GDM1 (cell line): Measurements from ENCODE around the gene USP17L18.
"Not testable (repeated sequence)": the region's sequence is repeated elsewhere in the genome, so short reads cannot be mapped to it uniquely, and the experiment has no call there.

Experiments
- DNase-seq: peaks from one replicate; lab custom pipeline; 2025; lab: John Stamatoyannopoulos, UW

Gene USP17L18

DNA sequence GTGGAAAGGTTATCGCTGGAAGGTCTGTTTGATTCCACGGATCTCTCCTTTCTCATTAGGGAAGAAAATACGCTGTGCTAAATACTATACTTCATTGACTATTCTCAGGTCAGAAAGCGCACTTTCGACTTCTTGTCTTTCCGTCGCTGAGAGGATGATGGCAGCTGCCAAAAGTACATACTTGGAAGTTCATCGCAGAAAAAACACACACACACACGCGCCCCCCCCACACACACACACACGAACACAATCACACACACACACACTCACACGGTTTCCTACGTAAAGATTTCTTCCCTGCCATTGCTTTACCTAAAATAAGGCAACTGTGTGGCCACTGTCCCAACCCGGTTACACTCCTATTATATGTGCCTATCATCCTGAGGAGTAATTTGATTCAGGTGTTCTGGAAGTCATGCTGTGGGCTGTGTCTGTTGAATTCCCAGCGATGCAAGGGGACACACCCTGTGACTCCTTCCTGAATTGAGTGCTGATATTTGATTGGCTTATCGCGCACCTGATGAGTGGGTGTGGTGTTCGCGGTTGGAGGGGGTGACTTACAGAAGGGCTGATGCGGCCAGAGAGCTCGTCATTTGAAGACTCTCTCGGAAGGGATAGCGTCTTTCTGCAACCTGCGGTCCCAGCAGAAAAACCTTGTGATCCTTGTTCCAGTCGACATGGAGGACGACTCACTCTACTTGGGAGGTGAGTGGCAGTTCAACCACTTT is at the start of gene USP17L18:
USP17L18 (plus strand) TSS at position 678 of the 728 bp plus-strand sequence; CDS start at position 678, 0 bp downstream.
- DNase-seq = not testable (repeated sequence)

GRCh38 chr4:9210357-9210756 is 38.1 kb upstream of the USP17L18 start, which contains the start of gene USP17L10:
USP17L10 (plus strand) TSS chr4:9210657; CDS start chr4:9210657, 0 bp downstream.
- DNase-seq = not testable (repeated sequence)

DNA sequence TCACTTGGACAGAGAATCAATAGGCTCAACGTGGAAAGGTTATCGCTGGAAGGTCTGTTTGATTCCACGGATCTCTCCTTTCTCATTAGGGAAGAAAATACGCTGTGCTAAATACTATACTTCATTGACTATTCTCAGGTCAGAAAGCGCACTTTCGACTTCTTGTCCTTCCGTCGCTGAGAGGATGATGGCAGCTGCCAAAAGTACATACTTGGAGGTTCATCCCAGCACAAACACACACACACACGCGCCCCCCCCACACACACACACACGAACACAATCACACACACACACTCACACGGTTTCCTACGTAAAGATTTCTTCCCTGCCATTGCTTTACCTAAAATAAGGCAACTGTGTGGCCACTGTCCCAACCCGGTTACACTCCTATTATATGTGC is 33.7 kb upstream of the USP17L18 start:
- not testable (repeated sequence) for DNase-seq

DNA sequence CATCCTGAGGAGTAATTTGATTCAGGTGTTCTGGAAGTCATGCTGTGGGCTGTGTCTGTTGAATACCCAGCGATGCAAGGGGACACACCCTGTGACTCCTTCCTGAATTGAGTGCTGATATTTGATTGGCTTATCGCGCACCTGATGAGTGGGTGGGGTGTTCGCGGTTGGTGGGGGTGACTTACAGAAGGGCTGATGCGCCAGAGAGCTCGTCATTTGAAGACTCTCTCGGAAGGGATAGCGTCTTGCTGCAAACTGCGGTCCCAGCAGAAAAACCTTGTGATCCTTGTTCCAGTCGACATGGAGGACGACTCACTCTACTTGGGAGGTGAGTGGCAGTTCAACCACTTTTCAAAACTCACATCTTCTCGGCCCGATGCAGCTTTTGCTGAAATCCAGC is 33.3 kb upstream of the USP17L18 start, which contains the start of gene USP17L11:
USP17L11 (plus strand) TSS at position 301 of the 400 bp plus-strand sequence; CDS start at position 301, 0 bp downstream.
- not testable (repeated sequence) for DNase-seq

DNA sequence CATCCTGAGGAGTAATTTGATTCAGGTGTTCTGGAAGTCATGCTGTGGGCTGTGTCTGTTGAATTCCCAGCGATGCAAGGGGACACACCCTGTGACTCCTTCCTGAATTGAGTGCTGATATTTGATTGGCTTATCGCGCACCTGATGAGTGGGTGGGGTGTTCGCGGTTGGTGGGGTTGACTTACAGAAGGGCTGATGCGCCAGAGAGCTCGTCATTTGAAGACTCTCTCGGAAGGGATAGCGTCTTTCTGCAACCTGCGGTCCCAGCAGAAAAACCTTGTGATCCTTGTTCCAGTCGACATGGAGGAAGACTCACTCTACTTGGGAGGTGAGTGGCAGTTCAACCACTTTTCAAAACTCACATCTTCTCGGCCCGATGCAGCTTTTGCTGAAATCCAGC is 28.6 kb upstream of the USP17L18 start, which contains the start of gene USP17L12:
USP17L12 (plus strand) TSS at position 301 of the 400 bp plus-strand sequence; CDS start at position 301, 0 bp downstream.
- DNase-seq = not testable (repeated sequence)

- not testable (repeated sequence) for DNase-seq
Measured at GRCh38 chr4:9224596-9224995, 23.8 kb upstream of the USP17L18 start, which contains the start of gene USP17L13. USP17L13 (plus strand) TSS chr4:9224896; CDS start chr4:9224896, 0 bp downstream.

DNA sequence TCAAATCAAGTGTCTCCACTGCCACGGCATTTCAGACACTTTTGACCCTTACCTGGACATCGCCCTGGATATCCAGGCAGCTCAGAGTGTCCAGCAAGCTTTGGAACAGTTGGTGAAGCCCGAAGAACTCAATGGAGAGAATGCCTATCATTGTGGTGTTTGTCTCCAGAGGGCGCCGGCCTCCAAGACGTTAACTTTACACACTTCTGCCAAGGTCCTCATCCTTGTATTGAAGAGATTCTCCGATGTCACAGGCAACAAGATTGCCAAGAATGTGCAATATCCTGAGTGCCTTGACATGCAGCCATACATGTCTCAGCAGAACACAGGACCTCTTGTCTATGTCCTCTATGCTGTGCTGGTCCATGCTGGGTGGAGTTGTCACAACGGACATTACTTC is 18.2 kb upstream of the USP17L18 start:
- DNase-seq = not testable (repeated sequence)

DNA sequence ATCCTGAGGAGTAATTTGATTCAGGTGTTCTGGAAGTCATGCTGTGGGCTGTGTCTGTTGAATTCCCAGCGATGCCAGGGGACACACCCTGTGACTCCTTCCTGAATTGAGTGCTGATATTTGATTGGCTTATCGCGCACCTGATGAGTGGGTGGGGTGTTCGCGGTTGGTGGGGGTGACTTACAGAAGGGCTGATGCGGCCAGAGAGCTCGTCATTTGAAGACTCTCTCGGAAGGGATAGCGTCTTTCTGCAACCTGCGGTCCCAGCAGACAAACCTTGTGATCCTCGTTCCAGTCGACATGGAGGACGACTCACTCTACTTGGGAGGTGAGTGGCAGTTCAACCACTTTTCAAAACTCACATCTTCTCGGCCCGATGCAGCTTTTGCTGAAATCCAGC is 14.3 kb upstream of the USP17L18 start, which contains the start of gene USP17L15:
USP17L15 (plus strand) TSS at position 301 of the 400 bp plus-strand sequence; CDS start at position 301, 0 bp downstream.
- DNase-seq = not testable (repeated sequence)

GRCh38 chr4:9238461-9238860 is 10.0 kb upstream of the USP17L18 start:
- not testable (repeated sequence) for DNase-seq

- not testable (repeated sequence) for DNase-seq
Measured at GRCh38 chr4:9243579-9243978, 4.9 kb upstream of the USP17L18 start, which contains the start of gene USP17L17. USP17L17 (plus strand) TSS chr4:9243879; CDS start chr4:9243879, 0 bp downstream.

DNA sequence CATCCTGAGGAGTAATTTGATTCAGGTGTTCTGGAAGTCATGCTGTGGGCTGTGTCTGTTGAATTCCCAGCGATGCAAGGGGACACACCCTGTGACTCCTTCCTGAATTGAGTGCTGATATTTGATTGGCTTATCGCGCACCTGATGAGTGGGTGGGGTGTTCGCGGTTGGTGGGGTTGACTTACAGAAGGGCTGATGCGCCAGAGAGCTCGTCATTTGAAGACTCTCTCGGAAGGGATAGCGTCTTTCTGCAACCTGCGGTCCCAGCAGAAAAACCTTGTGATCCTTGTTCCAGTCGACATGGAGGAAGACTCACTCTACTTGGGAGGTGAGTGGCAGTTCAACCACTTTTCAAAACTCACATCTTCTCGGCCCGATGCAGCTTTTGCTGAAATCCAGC is 4.6 kb downstream of the USP17L18 start, which contains the start of gene USP17L19:
USP17L19 (plus strand) TSS at position 301 of the 400 bp plus-strand sequence; CDS start at position 301, 0 bp downstream.
- not testable (repeated sequence) for DNase-seq

GRCh38 chr4:9257824-9258223 is 9.4 kb downstream of the USP17L18 start, which contains the start of gene USP17L20:
USP17L20 (plus strand) TSS chr4:9258124; CDS start chr4:9258124, 0 bp downstream.
- DNase-seq = not testable (repeated sequence)

GRCh38 chr4:9262572-9262971 is 14.1 kb downstream of the USP17L18 start, which contains the start of gene USP17L21:
USP17L21 (plus strand) TSS chr4:9262872; CDS start chr4:9262872, 0 bp downstream.
- not testable (repeated sequence) for DNase-seq

DNA sequence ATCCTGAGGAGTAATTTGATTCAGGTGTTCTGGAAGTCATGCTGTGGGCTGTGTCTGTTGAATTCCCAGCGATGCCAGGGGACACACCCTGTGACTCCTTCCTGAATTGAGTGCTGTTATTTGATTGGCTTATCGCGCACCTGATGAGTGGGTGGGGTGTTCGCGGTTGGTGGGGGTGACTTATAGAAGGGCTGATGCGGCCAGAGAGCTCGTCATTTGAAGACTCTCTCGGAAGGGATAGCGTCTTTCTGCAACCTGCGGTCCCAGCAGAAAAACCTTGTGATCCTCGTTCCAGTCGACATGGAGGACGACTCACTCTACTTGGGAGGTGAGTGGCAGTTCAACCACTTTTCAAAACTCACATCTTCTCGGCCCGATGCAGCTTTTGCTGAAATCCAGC is 18.9 kb downstream of the USP17L18 start, which contains the start of gene USP17L22:
USP17L22 (plus strand) TSS at position 301 of the 400 bp plus-strand sequence; CDS start at position 301, 0 bp downstream.
- DNase-seq = not testable (repeated sequence)

DNA sequence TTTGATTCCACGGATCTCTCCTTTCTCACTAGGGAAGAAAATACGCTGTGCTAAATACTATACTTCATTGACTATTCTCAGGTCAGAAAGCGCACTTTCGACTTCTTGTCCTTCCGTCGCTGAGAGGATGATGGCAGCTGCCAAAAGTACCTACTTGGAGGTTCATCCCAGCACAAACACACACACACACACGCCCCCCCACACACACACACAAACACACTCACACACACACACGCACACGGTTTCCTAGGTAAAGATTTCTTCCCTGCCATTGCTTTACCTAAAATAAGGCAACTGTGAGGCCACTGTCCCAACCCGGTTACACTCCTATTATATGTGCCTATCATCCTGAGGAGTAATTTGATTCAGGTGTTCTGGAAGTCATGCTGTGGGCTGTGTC is 23.3 kb downstream of the USP17L18 start:
- not testable (repeated sequence) for DNase-seq
